PFSK-1 (cell line): Measurements from ENCODE around the gene CCDC47.

Experiments used
- FOXP2 ChIP-seq: optimal IDR thresholded peaks from 2 replicates; pipeline ENCODE3; 2011; ENCODE audit warnings: borderline replicate concordance, control low read depth, inconsistent platforms; ENCODE audit not compliant: insufficient read depth; ENCODE audit errors: extremely low read length, extremely low read depth
- POLR2AphosphoS5 ChIP-seq: IDR thresholded peaks from 2 replicates; pipeline ENCODE4 v1.6.1; 2012; ENCODE audit warnings: low read depth, mild to moderate bottlenecking, control low read depth, low read length, moderate library complexity
- SIN3A ChIP-seq: IDR thresholded peaks from 2 replicates; pipeline ENCODE4 v1.6.1; 2012; ENCODE audit warnings: mild to moderate bottlenecking, low read length, moderate library complexity, borderline replicate concordance; ENCODE audit not compliant: insufficient read depth
- TAF1 ChIP-seq: IDR thresholded peaks from 2 replicates; pipeline ENCODE4 v1.6.1; 2012; ENCODE audit warnings: low read length, control low read depth, borderline replicate concordance; ENCODE audit not compliant: insufficient read depth
- TF ChIP-seq, protein P1 (sequence below), 2 experiments: IDR thresholded peaks; 2 replicates each; pipeline versions ENCODE4 v1.6.1 to v1.8.0; 2011 to 2012; ENCODE audit warnings: low read depth in 2 of 2, low read length in 2 of 2, control low read depth in 1 of 2, inconsistent platforms in 1 of 2, mild to moderate bottlenecking in 1 of 2, moderate library complexity in 1 of 2; ENCODE audit not compliant: insufficient read depth in 1 of 2

CCDC47 gene

GRCh38 chr17:63714550-63715277 lies 58.7 kb downstream of the CCDC47 start:
- TF ChIP-seq TAF1: no peak
- TF ChIP-seq POLR2AphosphoS5: no peak
- TF ChIP-seq SIN3A: no peak
- no peak for TF ChIP-seq FOXP2
- TF ChIP-seq, protein P1, sequence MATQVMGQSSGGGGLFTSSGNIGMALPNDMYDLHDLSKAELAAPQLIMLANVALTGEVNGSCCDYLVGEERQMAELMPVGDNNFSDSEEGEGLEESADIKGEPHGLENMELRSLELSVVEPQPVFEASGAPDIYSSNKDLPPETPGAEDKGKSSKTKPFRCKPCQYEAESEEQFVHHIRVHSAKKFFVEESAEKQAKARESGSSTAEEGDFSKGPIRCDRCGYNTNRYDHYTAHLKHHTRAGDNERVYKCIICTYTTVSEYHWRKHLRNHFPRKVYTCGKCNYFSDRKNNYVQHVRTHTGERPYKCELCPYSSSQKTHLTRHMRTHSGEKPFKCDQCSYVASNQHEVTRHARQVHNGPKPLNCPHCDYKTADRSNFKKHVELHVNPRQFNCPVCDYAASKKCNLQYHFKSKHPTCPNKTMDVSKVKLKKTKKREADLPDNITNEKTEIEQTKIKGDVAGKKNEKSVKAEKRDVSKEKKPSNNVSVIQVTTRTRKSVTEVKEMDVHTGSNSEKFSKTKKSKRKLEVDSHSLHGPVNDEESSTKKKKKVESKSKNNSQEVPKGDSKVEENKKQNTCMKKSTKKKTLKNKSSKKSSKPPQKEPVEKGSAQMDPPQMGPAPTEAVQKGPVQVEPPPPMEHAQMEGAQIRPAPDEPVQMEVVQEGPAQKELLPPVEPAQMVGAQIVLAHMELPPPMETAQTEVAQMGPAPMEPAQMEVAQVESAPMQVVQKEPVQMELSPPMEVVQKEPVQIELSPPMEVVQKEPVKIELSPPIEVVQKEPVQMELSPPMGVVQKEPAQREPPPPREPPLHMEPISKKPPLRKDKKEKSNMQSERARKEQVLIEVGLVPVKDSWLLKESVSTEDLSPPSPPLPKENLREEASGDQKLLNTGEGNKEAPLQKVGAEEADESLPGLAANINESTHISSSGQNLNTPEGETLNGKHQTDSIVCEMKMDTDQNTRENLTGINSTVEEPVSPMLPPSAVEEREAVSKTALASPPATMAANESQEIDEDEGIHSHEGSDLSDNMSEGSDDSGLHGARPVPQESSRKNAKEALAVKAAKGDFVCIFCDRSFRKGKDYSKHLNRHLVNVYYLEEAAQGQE (IDR thresholded peaks at IDR 0.05; ENCODE audit: insufficient read depth in 1 of 2, low read depth in 2 of 2, low read length in 2 of 2): no peak

DNA sequence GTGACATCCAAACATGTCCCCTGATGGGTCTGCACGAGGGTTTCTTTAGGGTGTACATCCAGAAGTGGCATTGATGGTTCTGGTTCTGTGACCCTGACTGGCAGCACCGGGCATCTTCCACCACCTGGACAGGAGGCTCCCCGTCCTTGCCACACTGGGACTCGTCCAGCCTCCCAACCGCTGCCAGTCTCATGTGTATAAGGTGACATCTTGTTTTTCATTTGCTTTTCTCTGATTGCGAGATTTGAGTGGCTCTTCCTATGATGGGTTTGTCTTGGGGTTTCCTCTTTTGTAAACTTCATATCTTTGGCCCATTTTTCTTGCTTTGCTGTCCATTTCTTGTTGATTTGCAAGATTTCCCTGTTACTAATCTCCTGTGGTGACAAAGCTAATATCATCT lies 64.3 kb downstream of the CCDC47 start:
- TF ChIP-seq, protein P1 (IDR thresholded peaks at IDR 0.05; ENCODE audit: insufficient read depth in 1 of 2, low read depth in 2 of 2, low read length in 2 of 2): no peak
- no peak for TF ChIP-seq SIN3A
- TF ChIP-seq TAF1: no peak
- TF ChIP-seq POLR2AphosphoS5: no peak
- TF ChIP-seq FOXP2: no peak

DNA sequence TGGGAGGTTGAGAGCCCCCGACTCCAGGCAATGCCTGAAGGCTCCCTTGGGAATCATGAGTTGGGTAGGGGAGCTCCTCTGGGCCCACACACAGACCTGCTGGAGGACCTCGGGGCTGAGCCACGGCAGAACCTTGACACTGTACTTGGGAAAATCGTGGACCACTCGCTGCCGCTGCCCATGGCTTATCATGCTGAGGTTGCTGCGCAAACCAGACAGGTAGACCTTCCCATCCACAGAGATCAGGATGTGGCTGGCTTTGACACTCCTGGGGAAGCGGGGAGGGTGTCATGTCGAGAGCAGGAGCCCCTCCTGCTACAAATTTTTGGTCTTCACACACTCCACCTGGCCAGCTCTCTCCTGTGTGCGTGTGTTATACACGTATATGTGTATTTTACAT lies 66.2 kb downstream of the CCDC47 start:
- TF ChIP-seq, protein P1 (IDR thresholded peaks at IDR 0.05; ENCODE audit: insufficient read depth in 1 of 2, low read depth in 2 of 2, low read length in 2 of 2): no peak
- TF ChIP-seq POLR2AphosphoS5 (no peak), TAF1 (no peak), SIN3A (no peak), FOXP2 (no peak)

- TF ChIP-seq, protein P1 (IDR thresholded peaks at IDR 0.05; ENCODE audit: insufficient read depth in 1 of 2, low read depth in 2 of 2, low read length in 2 of 2): no peak
- TF ChIP-seq SIN3A (no peak), TAF1 (no peak), POLR2AphosphoS5 (no peak), FOXP2 (no peak)
Measured at GRCh38 chr17:63706336-63707082, 66.9 kb downstream of the CCDC47 start.
